ENCODE data around the gene PAQR9. TPM values are rescaled to one million over a fixed set of nuclear protein-coding genes. Genes with fewer than 3 reads are reported as not detected.

The PAQR9 gene
- total and polyA plus RNA-seq, 2 donors (not counting 1 experiment from before 2014, with no cell fraction given) = not detected

DNA sequence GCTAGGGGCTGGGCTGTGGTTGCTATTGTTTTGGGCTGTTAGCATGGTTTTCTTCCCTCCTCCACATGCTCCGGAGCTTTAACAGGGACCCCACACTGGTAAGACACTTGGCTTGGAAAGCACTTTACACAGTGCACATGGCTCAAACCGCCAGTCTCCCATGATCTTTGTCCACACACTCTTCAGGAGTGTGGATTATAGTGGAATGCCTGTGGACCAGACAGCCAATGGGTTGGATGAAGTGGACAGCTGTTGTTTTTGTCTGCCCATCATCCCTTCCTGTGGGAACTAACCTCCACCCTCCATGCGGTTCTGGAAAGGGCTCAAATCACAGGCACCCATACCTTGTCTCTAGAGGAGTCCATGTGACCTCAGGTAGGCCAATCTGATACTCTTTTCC is 10.0 kb downstream of the PAQR9 start:
- Histone ChIP-seq H3K9me3 (ENCODE audit: control extremely low read depth in 1 of 3, control insufficient read depth in 2 of 3, insufficient read depth in 1 of 3, low read length in 2 of 3) (no peaks in the 10 kb centered on the region), H3K9ac (ENCODE audit: low read length) (no peak overlapping the region), H3K4me2 (replicated peaks; ENCODE audit: low read depth, low read length, poor library complexity, severe bottlenecking) (no peak overlapping the region), H3K27ac (ENCODE audit: low read length in 2 of 2) (no peak overlapping the region), H4K20me1 (ENCODE audit: control insufficient read depth, insufficient read depth, low read length, poor library complexity, severe bottlenecking) (no peaks in the 10 kb centered on the region), H3K36me3 (replicated peaks in 1 of 2; ENCODE audit: control extremely low read depth in 1 of 2, control insufficient read depth in 1 of 2, extremely low read depth in 1 of 2, insufficient read depth in 2 of 2, low read length in 1 of 2) (no peaks in the 10 kb centered on the region), H3K27me3 (replicated peaks in 1 of 4; ENCODE audit: control extremely low read depth in 1 of 4, control insufficient read depth in 3 of 4, insufficient read depth in 4 of 4, low read length in 3 of 4) (peaks cover 0 to 20% (median 8%) of the 10 kb centered on the region in 4 experiments), H3K4me1 (ENCODE audit: control insufficient read depth in 2 of 2, insufficient read depth in 2 of 2, low read length in 2 of 2) (no peaks in the 10 kb centered on the region), H2AFZ (ENCODE audit: insufficient read depth, low read depth, low read length, poor library complexity, severe bottlenecking) (no peak overlapping the region), H3K79me2 (ENCODE audit: control insufficient read depth, insufficient read depth, low read length) (no peaks in the 10 kb centered on the region), H3K4me3 (ENCODE audit: control extremely low read depth in 1 of 5, extremely low read depth in 1 of 5, insufficient read depth in 1 of 5, low read depth in 2 of 5, low read length in 4 of 5) (no peak overlapping the region)
- Mint-ChIP-seq H3K27ac (no peak overlapping the region), H3K9me3 (ENCODE audit: insufficient read depth) (no peaks in the 10 kb centered on the region), H3K4me1 (no peaks in the 10 kb centered on the region), H3K27me3 (peaks cover 50% of the 10 kb centered on the region), H3K4me3 (no peak overlapping the region)
- no peak for ATAC-seq (ENCODE audit: low read depth)
- intact Hi-C loops (cut with micrococcal nuclease) = no loop called here
- no peak for DNase-seq
- ChIA-PET CTCF (interaction anchor here (0.6 kb wide), 1 partner anchor 9 kb away, joined by 3 read pairs; no protein-coding TSS in a partner anchor), POLR2A (no interaction called here)
- 57% methylated on average over 1 of the region's 3 CpGs for WGBS (ENCODE audit: insufficient coverage)
- TF ChIP-seq EZH2 (IDR thresholded peaks at IDR 0.05; ENCODE audit: borderline replicate concordance, insufficient read depth, low read depth, low read length, poor library complexity, severe bottlenecking) = no peak
- TF ChIP-seq, protein P1, sequence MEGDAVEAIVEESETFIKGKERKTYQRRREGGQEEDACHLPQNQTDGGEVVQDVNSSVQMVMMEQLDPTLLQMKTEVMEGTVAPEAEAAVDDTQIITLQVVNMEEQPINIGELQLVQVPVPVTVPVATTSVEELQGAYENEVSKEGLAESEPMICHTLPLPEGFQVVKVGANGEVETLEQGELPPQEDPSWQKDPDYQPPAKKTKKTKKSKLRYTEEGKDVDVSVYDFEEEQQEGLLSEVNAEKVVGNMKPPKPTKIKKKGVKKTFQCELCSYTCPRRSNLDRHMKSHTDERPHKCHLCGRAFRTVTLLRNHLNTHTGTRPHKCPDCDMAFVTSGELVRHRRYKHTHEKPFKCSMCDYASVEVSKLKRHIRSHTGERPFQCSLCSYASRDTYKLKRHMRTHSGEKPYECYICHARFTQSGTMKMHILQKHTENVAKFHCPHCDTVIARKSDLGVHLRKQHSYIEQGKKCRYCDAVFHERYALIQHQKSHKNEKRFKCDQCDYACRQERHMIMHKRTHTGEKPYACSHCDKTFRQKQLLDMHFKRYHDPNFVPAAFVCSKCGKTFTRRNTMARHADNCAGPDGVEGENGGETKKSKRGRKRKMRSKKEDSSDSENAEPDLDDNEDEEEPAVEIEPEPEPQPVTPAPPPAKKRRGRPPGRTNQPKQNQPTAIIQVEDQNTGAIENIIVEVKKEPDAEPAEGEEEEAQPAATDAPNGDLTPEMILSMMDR (IDR thresholded peaks at IDR 0.05) = no peak

DNA sequence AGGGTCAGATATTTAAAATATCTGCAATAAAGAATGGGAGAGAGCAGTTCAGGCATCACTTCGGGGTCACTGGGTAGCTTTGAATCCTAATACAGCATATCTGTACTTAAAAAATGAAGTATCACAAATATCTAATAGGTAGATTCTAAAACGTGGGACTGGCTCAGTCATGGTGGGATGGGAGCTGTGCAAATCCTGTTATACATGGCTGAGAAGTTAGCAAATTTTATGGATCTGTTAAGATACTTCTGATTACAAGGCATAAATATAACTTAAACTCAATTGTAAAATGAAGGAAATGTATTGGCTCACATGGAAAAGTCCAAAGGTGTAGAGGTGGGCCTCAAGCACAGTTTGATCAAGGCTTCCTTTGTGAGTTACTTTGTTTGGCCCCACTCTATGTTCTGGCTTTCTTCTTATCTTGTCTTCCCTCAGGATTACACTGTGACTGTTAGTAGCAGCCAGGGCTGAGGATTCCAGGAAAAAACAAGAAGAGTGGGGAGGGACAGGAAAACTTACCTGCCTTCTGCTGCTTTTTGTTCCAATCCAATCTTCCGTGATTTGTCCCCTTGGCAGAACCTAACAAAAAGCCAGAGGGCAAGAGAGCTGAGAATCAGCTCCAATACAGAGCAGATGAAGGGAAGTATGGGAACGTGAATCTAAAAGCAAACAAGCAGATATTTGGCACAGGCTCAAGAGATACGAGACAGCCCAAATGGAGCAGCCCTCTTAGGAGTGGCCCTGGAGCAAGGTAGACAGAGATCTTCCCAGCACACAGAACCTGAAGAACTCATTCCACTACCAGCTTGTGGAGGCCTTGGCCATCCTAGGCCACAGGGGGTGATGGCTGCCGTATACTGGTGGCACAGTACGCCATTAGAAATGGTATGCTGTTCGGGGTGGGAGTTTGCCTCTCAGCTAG is 10.9 kb downstream of the PAQR9 start:
- H3K79me2 ChIP-seq (ENCODE audit: control insufficient read depth, insufficient read depth, low read length) = no peaks in the 10 kb centered on the region
- no peak overlapping the region for H3K4me3 Mint-ChIP-seq
- no peaks in the 10 kb centered on the region for H3K4me1 Mint-ChIP-seq
- ATAC-seq (ENCODE audit: low read depth) = no peak
- H3K9ac ChIP-seq (ENCODE audit: low read length) = no peak overlapping the region
- no peaks in the 10 kb centered on the region for H3K4me1 ChIP-seq (ENCODE audit: control insufficient read depth in 2 of 2, insufficient read depth in 2 of 2, low read length in 2 of 2)
- H3K27ac ChIP-seq (ENCODE audit: low read length in 2 of 2) = no peak overlapping the region
- H3K9me3 ChIP-seq (ENCODE audit: control extremely low read depth in 1 of 3, control insufficient read depth in 2 of 3, insufficient read depth in 1 of 3, low read length in 2 of 3) = no peaks in the 10 kb centered on the region
- peaks cover 47% of the 10 kb centered on the region for H3K27me3 Mint-ChIP-seq
- TF ChIP-seq, protein P1 (IDR thresholded peaks at IDR 0.05) = no peak
- no peak for TF ChIP-seq EZH2 (IDR thresholded peaks at IDR 0.05; ENCODE audit: borderline replicate concordance, insufficient read depth, low read depth, low read length, poor library complexity, severe bottlenecking)
- no peaks in the 10 kb centered on the region for H3K9me3 Mint-ChIP-seq (ENCODE audit: insufficient read depth)
- POLR2A ChIA-PET = no interaction called here
- intact Hi-C loops (cut with micrococcal nuclease) = no loop called here
- peaks cover 0 to 22% (median 9%) of the 10 kb centered on the region in 4 experiments for H3K27me3 ChIP-seq (replicated peaks in 1 of 4; ENCODE audit: control extremely low read depth in 1 of 4, control insufficient read depth in 3 of 4, insufficient read depth in 4 of 4, low read length in 3 of 4)
- no peak for DNase-seq
- H3K4me3 ChIP-seq (ENCODE audit: control extremely low read depth in 1 of 5, extremely low read depth in 1 of 5, insufficient read depth in 1 of 5, low read depth in 2 of 5, low read length in 4 of 5) = no peak overlapping the region
- H3K27ac Mint-ChIP-seq = no peak overlapping the region
- H2AFZ ChIP-seq (ENCODE audit: insufficient read depth, low read depth, low read length, poor library complexity, severe bottlenecking) = no peak overlapping the region
- H3K4me2 ChIP-seq (replicated peaks; ENCODE audit: low read depth, low read length, poor library complexity, severe bottlenecking) = no peak overlapping the region
- no peaks in the 10 kb centered on the region for H3K36me3 ChIP-seq (replicated peaks in 1 of 2; ENCODE audit: control extremely low read depth in 1 of 2, control insufficient read depth in 1 of 2, extremely low read depth in 1 of 2, insufficient read depth in 2 of 2, low read length in 1 of 2)
- CTCF ChIA-PET = interaction anchor here (0.6 kb wide), 1 partner anchor 10 kb away, joined by 3 read pairs; no protein-coding TSS in a partner anchor
- WGBS (ENCODE audit: insufficient coverage) = 92% methylated on average over 2 of the region's 8 CpGs
- no peaks in the 10 kb centered on the region for H4K20me1 ChIP-seq (ENCODE audit: control insufficient read depth, insufficient read depth, low read length, poor library complexity, severe bottlenecking)

Data from B cell (primary cell).